AML-193 (cell line): ENCODE data around the gene ST3GAL4.
"Not testable (repeated sequence)": the region's sequence is repeated elsewhere in the genome, so short reads cannot be mapped to it uniquely, and the experiment has no call there.

ENCODE experiments used
- DNase-seq, 2 experiments: peaks; one replicate each; lab custom pipeline; 2025; lab: John Stamatoyannopoulos, UW

Gene ST3GAL4

GRCh38 chr11:126355324-126355925 is at the start of gene ST3GAL4:
Gene ST3GAL4 (plus strand): TSS chr11:126355686. CDS start chr11:126406156, 50,470 bp downstream.
- DNase-seq = peak; percentile 54 to 61

GRCh38 chr11:126305699-126306098 is 49.8 kb upstream of the ST3GAL4 start:
- DNase-seq = no peak

GRCh38 chr11:126307706-126308105 is 47.8 kb upstream of the ST3GAL4 start:
- DNase-seq = peak; percentile 48 to 75

GRCh38 chr11:126308271-126308671 is 47.2 kb upstream of the ST3GAL4 start:
- no peak for DNase-seq

- DNase-seq = not testable (repeated sequence)
Measured at GRCh38 chr11:126308771-126309170, 46.7 kb upstream of the ST3GAL4 start.

GRCh38 chr11:126310200-126310991 is 45.1 kb upstream of the ST3GAL4 start:
- peak; percentile 55 to 64 for DNase-seq

GRCh38 chr11:126310992-126311310 is 44.5 kb upstream of the ST3GAL4 start:
- DNase-seq = no peak

GRCh38 chr11:126311401-126312291 is 43.8 kb upstream of the ST3GAL4 start:
- peak; percentile 94 to 97 for DNase-seq

GRCh38 chr11:126312961-126313360 is 42.5 kb upstream of the ST3GAL4 start:
- DNase-seq = no peak

- DNase-seq = no peak
Measured at GRCh38 chr11:126313826-126314225, 41.7 kb upstream of the ST3GAL4 start.

- DNase-seq = no peak
Measured at GRCh38 chr11:126317432-126317755, 38.1 kb upstream of the ST3GAL4 start.

- DNase-seq = peak; percentile 28 to 32
Measured at GRCh38 chr11:126317756-126318573, 37.5 kb upstream of the ST3GAL4 start.

GRCh38 chr11:126318574-126319373 is 36.7 kb upstream of the ST3GAL4 start:
- DNase-seq = peak; percentile 90 to 91

GRCh38 chr11:126319374-126319740 is 36.1 kb upstream of the ST3GAL4 start:
- DNase-seq = no peak

GRCh38 chr11:126322996-126323395 is 32.5 kb upstream of the ST3GAL4 start:
- DNase-seq = no peak

- DNase-seq = no peak
Measured at GRCh38 chr11:126327281-126328000, 28.0 kb upstream of the ST3GAL4 start.

- no peak for DNase-seq
Measured at GRCh38 chr11:126328001-126328390, 27.5 kb upstream of the ST3GAL4 start.

GRCh38 chr11:126328444-126328843 is 27.0 kb upstream of the ST3GAL4 start:
- DNase-seq = no peak

- no peak for DNase-seq
Measured at GRCh38 chr11:126328938-126329643, 26.4 kb upstream of the ST3GAL4 start.
